HepG2 (cell line): ENCODE results near the gene ABTB2. TPM values are rescaled to one million over a fixed set of nuclear protein-coding genes. Genes with fewer than 3 reads are reported as not detected.

ENCODE experiments used
- ATAC-seq: fragments of 200-7000 bp; cut with Tn5 transposase; 3 replicates; pipeline ENCODE4 v1.9.1; 2020; ENCODE audit warnings: mild to moderate bottlenecking, moderate library complexity
- BruUV-seq: library from RNA; stranded (reverse); fragments of 400-500 nt; replicated peaks from 2 replicates; lab custom pipeline; 2021; lab: Mats Ljungman, UMichigan
- CTCF ChIA-PET: fragments of 300-600 bp; formaldehyde crosslinking; extraction: SDS; loops from one replicate; lab custom pipeline; 2021; ENCODE audit warnings: low total read pairs, inconsistent platforms, low intra/inter-chr PET ratio; lab: Yijun Ruan, JAX
- POLR2A ChIA-PET: fragments of 350-600 bp; sonication (Branson Sonifier 250); formaldehyde crosslinking; loops from one replicate; lab custom pipeline; 2020; ENCODE audit warnings: antibody characterized with exemption, inconsistent platforms; lab: Yijun Ruan, JAX
- DNase-seq: peaks from one replicate; pipeline ENCODE4 v3.0.0-alpha.2; 2015; ENCODE audit warnings: low spot score
- FAIRE-seq: peaks from 3 replicates; lab custom pipeline; 2011; peaks lifted over from hg19 to GRCh38; lab: Jason Lieb, UNC
- H2AFZ ChIP-seq: one replicate; pipeline ENCODE4 v1.6.1; 2011; ENCODE audit warnings: low read length, inconsistent platforms
- H3K27ac ChIP-seq: fragments of 300-600 bp; 3 replicates; pipeline ENCODE4 v1.8.0; 2011; ENCODE audit warnings: mixed run types, mild to moderate bottlenecking, mixed read lengths, low read length, inconsistent platforms; ENCODE audit not compliant: insufficient read depth; ENCODE audit errors: extremely low read length
- H3K27me3 ChIP-seq, 2 experiments: fragments of 200-600 bp in 1 of 2; 2 replicates in 1 of 2; 3 replicates in 1 of 2; pipeline versions ENCODE4 v1.6.0 to v1.8.0; 2011; ENCODE audit warnings: low read length in 2 of 2, mild to moderate bottlenecking in 2 of 2, moderate library complexity in 2 of 2, inconsistent platforms in 1 of 2; ENCODE audit not compliant: insufficient read depth in 2 of 2, control insufficient read depth in 1 of 2
- H3K36me3 ChIP-seq, 2 experiments: fragments of 200-600 bp in 1 of 2; replicated peaks in 1 of 2; 2 replicates in 1 of 2; 3 replicates in 1 of 2; pipeline versions ENCODE4 v1.5.1 to v1.8.0; 2011; ENCODE audit warnings: low read length in 2 of 2, inconsistent platforms in 1 of 2; ENCODE audit not compliant: insufficient read depth in 2 of 2, control insufficient read depth in 1 of 2
- H3K4me1 ChIP-seq: 2 replicates; pipeline ENCODE4 v1.5.1; 2012; ENCODE audit warnings: low read length, inconsistent platforms; ENCODE audit not compliant: insufficient read depth
- H3K4me2 ChIP-seq: 2 replicates; pipeline ENCODE4 v1.6.0; 2011; ENCODE audit warnings: low read depth, low read length, inconsistent platforms
- H3K4me3 ChIP-seq, 3 experiments: fragments of 200-600 bp in 1 of 3; sonication (generic), shearing (Covaris generic) in 1 of 3; replicated peaks in 1 of 3; 2 replicates each; pipeline ENCODE4 v1.5.1; 2011 to 2016; ENCODE audit warnings: low read length in 3 of 3, inconsistent platforms in 2 of 3, low read depth in 2 of 3, mild to moderate bottlenecking in 2 of 3, control low read depth in 1 of 3, mixed read lengths in 1 of 3; ENCODE audit not compliant: insufficient read depth in 1 of 3
- H3K79me2 ChIP-seq: one replicate; pipeline ENCODE4 v1.6.1; 2011; ENCODE audit warnings: low read length, inconsistent platforms; ENCODE audit not compliant: insufficient read depth
- H3K9ac ChIP-seq: 2 replicates; pipeline ENCODE4 v1.6.0; 2011; ENCODE audit warnings: mild to moderate bottlenecking, low read depth, low read length, inconsistent platforms; ENCODE audit not compliant: insufficient read depth
- H3K9me3 ChIP-seq: 2 replicates; pipeline ENCODE4 v1.5.1; 2012; ENCODE audit warnings: mild to moderate bottlenecking, low read length
- H4K20me1 ChIP-seq: 2 replicates; pipeline ENCODE4 v1.6.0; 2011; ENCODE audit warnings: inconsistent platforms, mild to moderate bottlenecking, low read length, moderate library complexity; ENCODE audit not compliant: insufficient read depth
- ATAD3A ChIP-seq: sonication (generic); formaldehyde crosslinking; IDR thresholded peaks from 2 replicates; pipeline ENCODE4 v1.4.0; 2020; ENCODE audit warnings: missing genetic modification reagents
- ATM ChIP-seq: fragments of 450-650 bp; IDR thresholded peaks from 2 replicates; pipeline ENCODE4 v1.7.1; 2017; ENCODE audit warnings: mild to moderate bottlenecking, borderline replicate concordance
- DNMT3B ChIP-seq: conservative IDR thresholded peaks from 2 replicates; pipeline ENCODE4 v1.6.1; 2016; ENCODE audit warnings: missing biosample characterization, control low read depth
- ETV6 ChIP-seq: sonication (generic); formaldehyde crosslinking; conservative IDR thresholded peaks from 2 replicates; pipeline ENCODE4 v1.4.0; 2020; ENCODE audit warnings: missing genetic modification reagents
- HIVEP1 ChIP-seq: sonication (generic); formaldehyde crosslinking; IDR thresholded peaks from 2 replicates; pipeline ENCODE4 v1.4.0; 2020; ENCODE audit warnings: mild to moderate bottlenecking, missing genetic modification reagents
- MIER3 ChIP-seq: IDR thresholded peaks from 2 replicates; pipeline ENCODE4 v1.6.1; 2016; ENCODE audit warnings: missing compliant biosample characterization, borderline replicate concordance
- POLR2G ChIP-seq: fragments of 200-400 bp; formaldehyde crosslinking; IDR thresholded peaks from 2 replicates; pipeline ENCODE4 v1.6.1; 2018; ENCODE audit warnings: mild to moderate bottlenecking, low read depth, low read length, moderate library complexity
- RBM39 ChIP-seq: fragments of 200-400 bp; formaldehyde crosslinking; IDR thresholded peaks from one replicate; pipeline ENCODE4 v1.6.1; 2018; ENCODE audit warnings: antibody characterized with exemption, mild to moderate bottlenecking, low read depth, low read length; ENCODE audit not compliant: poor library complexity, severe bottlenecking
- SNRNP70 ChIP-seq: fragments of 200-400 bp; formaldehyde crosslinking; IDR thresholded peaks from 2 replicates; pipeline ENCODE4 v1.6.1; 2017; ENCODE audit warnings: mild to moderate bottlenecking, low read depth, low read length, moderate library complexity
- SP1 ChIP-seq, 2 experiments: fragments of 450-650 bp in 1 of 2; sonication (generic) in 1 of 2; formaldehyde crosslinking in 1 of 2; IDR thresholded peaks; 2 replicates each; pipeline versions ENCODE4 v1.4.0 to v1.6.1; 2016 to 2020; ENCODE audit warnings: missing genetic modification reagents in 1 of 2
- ZNF136 ChIP-seq: sonication (generic); formaldehyde crosslinking; IDR thresholded peaks from 2 replicates; pipeline ENCODE4 v1.8.1; 2022; ENCODE audit warnings: low read depth, mild to moderate bottlenecking, moderate library complexity, missing genetic modification reagents
- ZNF563 ChIP-seq: sonication (generic); formaldehyde crosslinking; IDR thresholded peaks from 2 replicates; pipeline ENCODE4 v1.8.0; 2022; ENCODE audit warnings: mild to moderate bottlenecking, moderate library complexity, missing genetic modification reagents
- ZNF709 ChIP-seq: sonication (generic); formaldehyde crosslinking; IDR thresholded peaks from 2 replicates; pipeline ENCODE4 v1.5.0; 2020; ENCODE audit warnings: mild to moderate bottlenecking, missing genetic modification reagents
- in situ Hi-C: cut with HindIII; loops from 2 replicates; pipeline ENCODE4 v1.10.0; 2017; ENCODE audit warnings: low pct_unique_long_range_greater_than_20kb; ENCODE audit not compliant: extremely low pct_ligation_motif_present
- intact Hi-C: fragments of 100-400 bp; cut with micrococcal nuclease; formaldehyde crosslinking; loops from one replicate; pipeline ENCODE4 v1.10.0; 2022; ENCODE audit not compliant: unreplicated experiment
- polyA plus RNA-seq, 8 experiments: library from polyadenylated mRNA; depleted of rRNA in 3 of 8; stranded (reverse) in 7 of 8; unstranded in 1 of 8; fragments of >200 nt; fragmentation: Illumina TruSeq in 4 of 8; extraction: Trizol in 4 of 8; gene quantifications; 2 replicates each; pipeline versions ENCODE4 v1.2.1 to v1.2.3, GENCODE V29; 2011 to 2016; ENCODE audit warnings: low read depth in 4 of 8, missing spikeins in 1 of 8, mixed read lengths in 1 of 8; ENCODE audit not compliant: insufficient read depth in 1 of 8
- total RNA-seq, 5 experiments: library from RNA; depleted of rRNA; stranded (reverse); fragments of >200 nt; fragmentation: Illumina TruSeq; extraction: Trizol; gene quantifications; 2 replicates each; pipeline ENCODE4 v1.2.3, GENCODE V29; 2016; ENCODE audit warnings: low read depth in 1 of 5
- TF ChIP-seq, protein P1 (sequence below): sonication (generic); formaldehyde crosslinking; IDR thresholded peaks from 2 replicates; pipeline ENCODE4 v1.9.0; 2021; ENCODE audit warnings: missing genetic modification reagents, mild to moderate bottlenecking, borderline replicate concordance
- TF ChIP-seq, protein P2 (sequence below): sonication (generic); formaldehyde crosslinking; IDR thresholded peaks from 2 replicates; pipeline ENCODE4; 2020; ENCODE audit warnings: missing genetic modification reagents, mild to moderate bottlenecking, borderline replicate concordance
- TF ChIP-seq, protein P3 (sequence below): sonication (generic); formaldehyde crosslinking; IDR thresholded peaks from 2 replicates; pipeline ENCODE4 v1.4.0; 2020; ENCODE audit warnings: mild to moderate bottlenecking, missing genetic modification reagents

ABTB2 gene
- total and polyA plus RNA-seq, 2 of the 13 experiments (the other 11 are each of a cell fraction or from before 2014, with no cell fraction given), result 5.1 to 15.4 TPM

DNA sequence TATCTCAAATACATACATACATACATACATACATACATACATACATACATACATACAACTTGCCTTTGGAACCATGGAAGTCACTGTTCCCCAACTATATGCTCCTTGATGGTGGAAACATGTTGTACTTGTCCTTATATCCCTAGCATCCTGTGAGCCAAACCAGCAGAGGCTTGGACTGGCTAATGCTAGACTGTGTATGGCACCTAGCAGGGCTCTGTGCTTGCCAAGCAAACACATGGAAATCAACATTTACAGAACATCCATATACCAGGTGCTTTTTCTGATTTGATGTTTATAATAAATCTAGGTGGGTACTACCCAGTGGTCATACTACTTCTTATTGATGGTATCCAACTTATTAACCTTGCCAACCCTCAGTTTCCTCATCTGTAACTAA is 86.1 kb downstream of the ABTB2 start:
- CTCF ChIA-PET, result no interaction called here
- ATAC-seq (no peak), DNase-seq (no peak), FAIRE-seq (no peak)
- H3K4me3 ChIP-seq, result no peak overlapping the region
- no peaks in the 10 kb centered on the region for H4K20me1 ChIP-seq
- H3K9ac ChIP-seq, result no peak overlapping the region
- H3K79me2 ChIP-seq, result peaks cover 11% of the 10 kb centered on the region
- peaks cover 52% of the 10 kb centered on the region for H3K4me1 ChIP-seq
- H3K4me2 ChIP-seq, result no peak overlapping the region
- no peak overlapping the region for H2AFZ ChIP-seq
- peaks cover 0 to 4% of the 10 kb centered on the region in 2 experiments; a peak in 1 of 5 replicates for H3K36me3 ChIP-seq
- H3K27me3 ChIP-seq, result no peaks in the 10 kb centered on the region
- no TSS peak for BruUV-seq
- POLR2A ChIA-PET, result no interaction called here
- H3K9me3 ChIP-seq, result no peaks in the 10 kb centered on the region
- intact Hi-C loops, result no loop called here
- in situ Hi-C loops, result no loop called here
- TF ChIP-seq RBM39, result no peak
- TF ChIP-seq, protein P1, sequence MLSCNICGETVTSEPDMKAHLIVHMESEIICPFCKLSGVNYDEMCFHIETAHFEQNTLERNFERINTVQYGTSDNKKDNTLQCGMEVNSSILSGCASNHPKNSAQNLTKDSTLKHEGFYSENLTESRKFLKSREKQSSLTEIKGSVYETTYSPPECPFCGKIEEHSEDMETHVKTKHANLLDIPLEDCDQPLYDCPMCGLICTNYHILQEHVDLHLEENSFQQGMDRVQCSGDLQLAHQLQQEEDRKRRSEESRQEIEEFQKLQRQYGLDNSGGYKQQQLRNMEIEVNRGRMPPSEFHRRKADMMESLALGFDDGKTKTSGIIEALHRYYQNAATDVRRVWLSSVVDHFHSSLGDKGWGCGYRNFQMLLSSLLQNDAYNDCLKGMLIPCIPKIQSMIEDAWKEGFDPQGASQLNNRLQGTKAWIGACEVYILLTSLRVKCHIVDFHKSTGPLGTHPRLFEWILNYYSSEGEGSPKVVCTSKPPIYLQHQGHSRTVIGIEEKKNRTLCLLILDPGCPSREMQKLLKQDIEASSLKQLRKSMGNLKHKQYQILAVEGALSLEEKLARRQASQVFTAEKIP, result no peak
- no peak for TF ChIP-seq ATM
- TF ChIP-seq, protein P2, sequence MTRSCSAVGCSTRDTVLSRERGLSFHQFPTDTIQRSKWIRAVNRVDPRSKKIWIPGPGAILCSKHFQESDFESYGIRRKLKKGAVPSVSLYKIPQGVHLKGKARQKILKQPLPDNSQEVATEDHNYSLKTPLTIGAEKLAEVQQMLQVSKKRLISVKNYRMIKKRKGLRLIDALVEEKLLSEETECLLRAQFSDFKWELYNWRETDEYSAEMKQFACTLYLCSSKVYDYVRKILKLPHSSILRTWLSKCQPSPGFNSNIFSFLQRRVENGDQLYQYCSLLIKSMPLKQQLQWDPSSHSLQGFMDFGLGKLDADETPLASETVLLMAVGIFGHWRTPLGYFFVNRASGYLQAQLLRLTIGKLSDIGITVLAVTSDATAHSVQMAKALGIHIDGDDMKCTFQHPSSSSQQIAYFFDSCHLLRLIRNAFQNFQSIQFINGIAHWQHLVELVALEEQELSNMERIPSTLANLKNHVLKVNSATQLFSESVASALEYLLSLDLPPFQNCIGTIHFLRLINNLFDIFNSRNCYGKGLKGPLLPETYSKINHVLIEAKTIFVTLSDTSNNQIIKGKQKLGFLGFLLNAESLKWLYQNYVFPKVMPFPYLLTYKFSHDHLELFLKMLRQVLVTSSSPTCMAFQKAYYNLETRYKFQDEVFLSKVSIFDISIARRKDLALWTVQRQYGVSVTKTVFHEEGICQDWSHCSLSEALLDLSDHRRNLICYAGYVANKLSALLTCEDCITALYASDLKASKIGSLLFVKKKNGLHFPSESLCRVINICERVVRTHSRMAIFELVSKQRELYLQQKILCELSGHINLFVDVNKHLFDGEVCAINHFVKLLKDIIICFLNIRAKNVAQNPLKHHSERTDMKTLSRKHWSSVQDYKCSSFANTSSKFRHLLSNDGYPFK (CRISPR knock-in tag), result no peak
- TF ChIP-seq DNMT3B (CRISPR knock-in tag), result no peak
- no peak for TF ChIP-seq SP1 (IDR thresholded peaks at IDR 0.05)
- no peak for TF ChIP-seq SP1 (CRISPR knock-in tag; IDR thresholded peaks at IDR 0.05)
- TF ChIP-seq POLR2G, result no peak
- no peak for TF ChIP-seq ZNF709 (CRISPR knock-in tag)
- TF ChIP-seq ATAD3A (CRISPR knock-in tag), result no peak
- TF ChIP-seq MIER3 (CRISPR knock-in tag), result no peak
- TF ChIP-seq, protein P3, sequence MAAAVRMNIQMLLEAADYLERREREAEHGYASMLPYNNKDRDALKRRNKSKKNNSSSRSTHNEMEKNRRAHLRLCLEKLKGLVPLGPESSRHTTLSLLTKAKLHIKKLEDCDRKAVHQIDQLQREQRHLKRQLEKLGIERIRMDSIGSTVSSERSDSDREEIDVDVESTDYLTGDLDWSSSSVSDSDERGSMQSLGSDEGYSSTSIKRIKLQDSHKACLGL (CRISPR knock-in tag), result no peak
- TF ChIP-seq SNRNP70, result no peak
- TF ChIP-seq ZNF563 (CRISPR knock-in tag), result no peak
- TF ChIP-seq HIVEP1 (CRISPR knock-in tag), result no peak
- TF ChIP-seq ETV6 (CRISPR knock-in tag), result no peak
- no peak for TF ChIP-seq ZNF136 (CRISPR knock-in tag)
- H3K27ac ChIP-seq, result no peak overlapping the region
